Tibial artery (tissue), 4 donors: ENCODE data around the gene KLRC4.
"Not testable (repeated sequence)": the region's sequence is repeated elsewhere in the genome, so short reads cannot be mapped to it uniquely, and the experiment has no call there.

Experiments used
- DNase-seq, 2 donors: peaks; one replicate each; pipeline ENCODE4 v3.0.0-alpha.2; 2019
- H3K27ac ChIP-seq, 2 donors: fragments of 200-600 bp; sonication (generic) in 1 of 2; 1 replicate in 1 of 2; 2 replicates in 1 of 2; pipeline ENCODE4 v1.5.1; 2018 to 2019; ENCODE audit warnings: mild to moderate bottlenecking in 1 of 2
- H3K27me3 ChIP-seq, 2 donors: fragments of 200-600 bp; sonication (generic) in 1 of 2; one replicate each; pipeline versions ENCODE4 v1.5.1 to v1.6.0; 2016 to 2019
- H3K36me3 ChIP-seq, 3 donors: fragments of 200-600 bp; sonication (generic) in 2 of 3; one replicate each; pipeline ENCODE4 v1.5.1; 2016 to 2019; ENCODE audit warnings: mild to moderate bottlenecking in 2 of 3
- H3K4me1 ChIP-seq, 4 donors: fragments of 200-600 bp; sonication (generic) in 2 of 4; 1 replicate in 3 of 4; 2 replicates in 1 of 4; pipeline ENCODE4 v1.5.1; 2016 to 2019
- H3K4me3 ChIP-seq, 2 donors: fragments of 200-600 bp; sonication (generic) in 1 of 2; 1 replicate in 1 of 2; 2 replicates in 1 of 2; pipeline ENCODE4 v1.5.1; 2018 to 2019; ENCODE audit warnings: mild to moderate bottlenecking in 2 of 2
- H3K9me3 ChIP-seq, 3 donors: fragments of 200-600 bp; sonication (generic) in 1 of 3; one replicate each; pipeline ENCODE4 v1.5.1; 2016 to 2019
- intact Hi-C: fragments of 100-400 bp; cut with DNase I; formaldehyde crosslinking; loops from one replicate; pipeline ENCODE4 v1.15.0; 2023; ENCODE audit warnings: low total_unique reads
- TF ChIP-seq, protein P1 (sequence below), 2 experiments: fragments of 200-600 bp in 1 of 2; fragments of 450-650 bp in 1 of 2; IDR thresholded peaks; one replicate each; pipeline ENCODE4 v1.5.1; 2017 to 2019; ENCODE audit warnings: antibody characterized with exemption in 2 of 2, mild to moderate bottlenecking in 1 of 2, moderate library complexity in 1 of 2

KLRC4 gene

DNA sequence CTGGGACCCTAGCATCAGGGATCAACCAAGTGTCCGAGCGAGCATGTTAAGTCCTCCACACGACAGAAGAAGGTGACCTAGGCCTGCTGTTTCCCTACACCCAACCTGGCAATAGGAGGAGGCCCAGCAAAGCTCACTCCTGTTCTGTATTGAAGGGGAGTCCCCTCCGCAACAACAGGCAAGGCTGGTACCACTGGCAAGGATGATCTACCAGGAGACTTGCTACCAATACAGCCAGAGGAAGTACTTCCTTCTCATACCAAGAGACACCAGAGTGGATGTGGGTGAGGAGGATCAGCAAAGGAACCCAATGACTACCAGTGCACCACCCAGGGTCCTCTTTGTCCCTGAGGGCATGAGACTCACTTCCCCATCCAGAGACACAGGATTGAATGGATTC lies 38.7 kb upstream of the KLRC4 start:
- Histone ChIP-seq H3K27ac (no peak overlapping the region), H3K9me3 (no peaks in the 10 kb centered on the region), H3K36me3 (no peaks in the 10 kb centered on the region), H3K4me1 (no peaks in the 10 kb centered on the region), H3K4me3 (no peak overlapping the region), H3K27me3 (no peaks in the 10 kb centered on the region)
- TF ChIP-seq, protein P1, sequence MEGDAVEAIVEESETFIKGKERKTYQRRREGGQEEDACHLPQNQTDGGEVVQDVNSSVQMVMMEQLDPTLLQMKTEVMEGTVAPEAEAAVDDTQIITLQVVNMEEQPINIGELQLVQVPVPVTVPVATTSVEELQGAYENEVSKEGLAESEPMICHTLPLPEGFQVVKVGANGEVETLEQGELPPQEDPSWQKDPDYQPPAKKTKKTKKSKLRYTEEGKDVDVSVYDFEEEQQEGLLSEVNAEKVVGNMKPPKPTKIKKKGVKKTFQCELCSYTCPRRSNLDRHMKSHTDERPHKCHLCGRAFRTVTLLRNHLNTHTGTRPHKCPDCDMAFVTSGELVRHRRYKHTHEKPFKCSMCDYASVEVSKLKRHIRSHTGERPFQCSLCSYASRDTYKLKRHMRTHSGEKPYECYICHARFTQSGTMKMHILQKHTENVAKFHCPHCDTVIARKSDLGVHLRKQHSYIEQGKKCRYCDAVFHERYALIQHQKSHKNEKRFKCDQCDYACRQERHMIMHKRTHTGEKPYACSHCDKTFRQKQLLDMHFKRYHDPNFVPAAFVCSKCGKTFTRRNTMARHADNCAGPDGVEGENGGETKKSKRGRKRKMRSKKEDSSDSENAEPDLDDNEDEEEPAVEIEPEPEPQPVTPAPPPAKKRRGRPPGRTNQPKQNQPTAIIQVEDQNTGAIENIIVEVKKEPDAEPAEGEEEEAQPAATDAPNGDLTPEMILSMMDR (IDR thresholded peaks at IDR 0.05) = no peak
- intact Hi-C loops = no loop called here
- no peak for DNase-seq

DNA sequence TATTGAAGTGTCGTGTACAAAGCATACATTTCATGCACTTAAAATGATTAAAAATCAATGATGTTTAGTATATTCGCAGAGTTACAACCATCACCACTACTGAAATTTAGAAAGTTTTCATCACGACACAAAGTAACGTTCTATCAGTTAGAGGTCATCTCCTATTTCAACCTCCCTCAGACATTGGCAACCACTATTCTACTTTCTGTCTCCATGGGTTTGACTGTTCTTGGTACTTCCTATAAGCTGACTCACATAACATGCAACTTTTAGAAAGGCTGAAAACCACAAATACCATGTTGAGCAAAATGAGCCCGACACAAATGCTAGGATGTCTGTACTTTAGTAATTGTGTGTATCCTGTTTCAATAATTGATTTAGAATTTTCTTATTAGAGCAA lies 36.5 kb upstream of the KLRC4 start:
- intact Hi-C loops, H3K27ac ChIP-seq, H3K27me3 ChIP-seq, H3K9me3 ChIP-seq, H3K36me3 ChIP-seq, H3K4me3 ChIP-seq, DNase-seq, H3K4me1 ChIP-seq: not testable (repeated sequence)

DNA sequence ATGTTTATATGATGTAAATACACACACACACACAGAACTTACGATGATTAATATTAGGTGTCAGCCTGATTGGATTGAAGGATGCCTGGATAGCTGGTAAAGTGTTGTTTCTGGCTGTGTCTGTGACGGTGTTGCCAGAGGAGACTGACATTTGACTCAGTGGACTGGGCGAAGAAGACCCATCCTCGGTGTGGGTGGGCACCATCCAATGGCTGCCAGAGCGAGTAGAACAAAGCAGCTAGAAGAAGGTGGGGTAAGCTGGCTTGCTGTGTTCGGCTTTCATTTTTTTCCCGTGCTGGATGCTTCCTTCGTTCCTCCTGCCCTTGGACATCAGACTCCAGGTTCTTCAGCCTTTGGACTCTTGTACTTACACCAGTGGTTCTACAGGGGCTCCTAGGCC lies 31.6 kb upstream of the KLRC4 start:
- H3K4me3 ChIP-seq, H3K36me3 ChIP-seq, DNase-seq, intact Hi-C loops, H3K27me3 ChIP-seq, H3K27ac ChIP-seq, H3K4me1 ChIP-seq, H3K9me3 ChIP-seq: not testable (repeated sequence)

DNA sequence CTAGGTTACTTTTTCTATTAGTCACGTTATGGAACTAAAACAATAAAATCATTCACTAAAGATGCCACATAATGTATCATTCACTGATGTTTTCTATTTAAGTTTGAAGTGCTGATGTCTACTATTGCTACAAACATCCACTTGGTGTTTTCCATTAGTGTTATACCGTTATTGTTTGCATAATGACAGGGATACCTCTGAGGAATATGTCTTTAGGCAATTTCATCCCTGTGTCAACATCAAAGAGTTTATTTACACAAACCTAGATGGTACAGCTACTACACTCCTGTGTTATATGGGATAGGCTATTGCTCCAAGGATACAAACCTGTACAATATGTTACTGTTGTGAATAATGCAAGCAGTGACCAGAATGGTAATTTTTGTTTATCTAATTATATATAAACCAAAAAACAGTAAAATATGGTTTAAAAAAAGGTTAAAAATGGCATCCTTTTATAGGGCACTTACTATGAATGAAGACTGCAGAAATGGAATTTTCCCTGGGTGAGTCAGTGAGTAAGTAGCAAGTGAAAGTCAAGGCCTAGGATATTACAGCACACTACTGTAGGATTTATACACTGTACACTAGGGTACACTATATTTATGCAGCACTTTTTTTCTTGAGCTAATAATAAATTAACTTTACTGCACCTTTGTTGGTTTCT lies 30.2 kb upstream of the KLRC4 start:
- intact Hi-C loops, H3K4me1 ChIP-seq, H3K4me3 ChIP-seq, H3K27ac ChIP-seq, H3K36me3 ChIP-seq, DNase-seq, H3K27me3 ChIP-seq, H3K9me3 ChIP-seq: not testable (repeated sequence)

DNA sequence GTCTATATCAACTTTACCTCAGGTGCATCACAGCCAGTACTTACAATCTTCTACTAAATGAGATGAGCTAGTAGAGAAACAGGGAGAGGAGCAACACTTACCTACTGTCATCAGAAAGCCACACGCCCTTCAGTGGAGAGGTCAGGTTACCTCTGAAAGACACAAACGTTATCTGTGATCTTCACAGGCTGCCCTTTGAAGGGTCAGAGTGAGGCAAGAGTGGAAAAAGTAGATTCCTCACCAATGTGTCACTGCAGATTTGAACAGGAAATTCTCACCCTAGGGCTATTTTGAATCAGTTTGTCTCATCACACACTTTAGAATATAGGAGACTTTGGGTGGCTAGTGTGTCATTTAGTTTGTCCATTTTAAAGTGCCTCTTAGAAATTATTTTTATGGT lies 28.0 kb upstream of the KLRC4 start:
- H3K4me1 ChIP-seq, H3K27ac ChIP-seq, DNase-seq, H3K27me3 ChIP-seq, intact Hi-C loops, H3K36me3 ChIP-seq, H3K4me3 ChIP-seq, H3K9me3 ChIP-seq: not testable (repeated sequence)

DNA sequence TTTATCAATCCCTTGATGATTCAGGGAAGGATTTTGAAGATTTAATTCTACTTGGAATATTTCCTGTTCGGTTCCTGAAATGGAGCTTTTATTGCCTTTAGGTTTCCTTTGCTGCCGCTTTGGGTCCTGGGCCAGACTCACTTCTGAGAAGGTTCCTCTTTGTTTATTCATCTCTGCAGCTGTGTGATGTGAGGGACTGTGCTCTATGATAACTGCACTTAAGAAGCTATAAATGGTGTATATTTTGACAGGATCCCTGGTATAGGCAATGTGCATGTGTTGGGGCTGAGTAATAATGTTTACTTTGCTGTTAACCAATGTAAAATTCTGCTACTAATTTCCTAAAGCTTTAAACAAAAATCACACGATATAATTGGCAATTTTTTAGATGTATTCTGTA lies 26.3 kb upstream of the KLRC4 start, which contains the start of gene KLRC2:
Gene KLRC2 (minus strand): TSS at position 195 of the 400 bp plus-strand sequence. CDS start 24 bp downstream, at position 171.
- intact Hi-C loops, DNase-seq, H3K9me3 ChIP-seq, H3K4me1 ChIP-seq, H3K27me3 ChIP-seq, H3K4me3 ChIP-seq, H3K36me3 ChIP-seq, H3K27ac ChIP-seq: not testable (repeated sequence)

DNA sequence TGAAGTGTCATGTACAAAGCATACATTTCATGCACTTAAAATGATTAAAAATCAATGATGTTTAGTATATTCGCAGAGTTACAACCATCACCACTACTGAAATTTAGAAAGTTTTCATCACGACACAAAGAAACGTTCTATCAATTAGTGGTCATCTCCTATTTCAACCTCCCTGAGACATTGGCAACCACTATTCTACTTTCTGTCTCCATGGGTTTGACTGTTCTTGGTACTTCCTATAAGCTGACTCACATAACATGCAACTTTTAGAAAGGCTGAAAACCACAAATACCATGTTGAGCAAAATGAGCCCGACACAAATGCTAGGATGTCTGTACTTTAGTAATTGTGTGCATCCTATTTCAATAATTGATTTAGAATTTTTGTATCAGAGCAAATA lies 21.1 kb upstream of the KLRC4 start:
- intact Hi-C loops, H3K4me3 ChIP-seq, H3K4me1 ChIP-seq, H3K9me3 ChIP-seq, H3K27me3 ChIP-seq, H3K27ac ChIP-seq, DNase-seq, H3K36me3 ChIP-seq: not testable (repeated sequence)

DNA sequence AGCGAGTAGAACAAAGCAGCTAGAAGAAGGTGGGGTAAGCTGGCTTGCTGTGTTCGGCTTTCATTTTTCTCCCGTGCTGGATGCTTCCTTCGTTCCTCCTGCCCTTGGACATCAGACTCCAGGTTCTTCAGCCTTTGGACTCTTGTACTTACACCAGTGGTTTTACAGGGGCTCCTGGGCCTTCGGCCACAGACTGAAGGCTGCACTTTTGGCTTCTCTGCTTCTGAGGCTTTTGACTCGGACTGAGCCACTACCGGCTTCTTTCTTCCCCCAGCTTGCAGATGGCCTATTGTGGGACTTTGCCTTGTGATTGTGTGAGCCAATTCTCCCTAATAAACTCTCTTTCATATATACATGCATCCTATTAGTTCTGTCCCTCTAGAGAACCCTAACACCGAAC lies 16.4 kb upstream of the KLRC4 start:
- H3K27me3 ChIP-seq, DNase-seq, H3K4me1 ChIP-seq, intact Hi-C loops, H3K27ac ChIP-seq, H3K4me3 ChIP-seq, H3K36me3 ChIP-seq, H3K9me3 ChIP-seq: not testable (repeated sequence)

DNA sequence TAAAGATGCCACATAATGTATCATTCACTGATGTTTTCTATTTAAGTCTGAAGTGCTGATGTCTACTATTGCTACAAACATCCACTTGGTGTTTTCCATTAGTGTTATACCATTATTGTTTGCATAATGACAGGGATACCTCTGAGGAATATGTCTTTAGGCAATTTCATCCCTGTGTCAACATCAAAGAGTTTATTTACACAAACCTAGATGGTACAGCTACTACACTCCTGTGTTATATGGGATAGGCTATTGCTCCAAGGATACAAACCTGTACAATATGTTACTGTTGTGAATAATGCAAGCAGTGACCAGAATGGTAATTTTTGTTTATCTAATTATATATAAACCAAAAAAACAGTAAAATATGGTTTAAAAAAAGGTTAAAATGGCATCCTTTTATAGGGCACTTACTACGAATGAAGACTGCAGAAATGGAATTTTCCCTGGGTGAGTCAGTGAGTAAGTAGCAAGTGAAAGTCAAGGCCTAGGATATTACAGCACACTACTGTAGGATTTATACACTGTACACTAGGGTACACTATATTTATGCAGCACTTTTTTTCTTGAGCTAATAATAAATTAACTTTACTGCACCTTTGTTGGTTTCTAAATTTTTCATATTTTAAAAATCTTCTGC lies 14.8 kb upstream of the KLRC4 start:
- H3K4me3 ChIP-seq, H3K4me1 ChIP-seq, DNase-seq, intact Hi-C loops, H3K27ac ChIP-seq, H3K9me3 ChIP-seq, H3K36me3 ChIP-seq, H3K27me3 ChIP-seq: not testable (repeated sequence)

DNA sequence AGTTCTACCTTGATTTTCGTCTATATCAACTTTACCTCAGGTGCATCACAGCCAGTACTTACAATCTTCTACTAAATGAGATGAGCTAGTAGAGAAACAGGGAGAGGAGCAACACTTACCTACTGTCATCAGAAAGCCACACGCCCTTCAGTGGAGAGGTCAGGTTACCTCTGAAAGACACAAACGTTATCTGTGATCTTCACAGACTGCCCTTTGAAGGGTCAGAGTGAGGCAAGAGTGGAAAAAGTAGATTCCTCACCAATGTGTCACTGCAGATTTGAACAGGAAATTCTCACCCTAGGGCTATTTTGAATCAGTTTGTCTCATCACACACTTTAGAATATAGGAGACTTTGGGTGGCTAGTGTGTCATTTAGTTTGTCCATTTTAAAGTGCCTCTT lies 12.6 kb upstream of the KLRC4 start:
- H3K27ac ChIP-seq, H3K9me3 ChIP-seq, H3K36me3 ChIP-seq, intact Hi-C loops, H3K4me3 ChIP-seq, H3K4me1 ChIP-seq, DNase-seq, H3K27me3 ChIP-seq: not testable (repeated sequence)

DNA sequence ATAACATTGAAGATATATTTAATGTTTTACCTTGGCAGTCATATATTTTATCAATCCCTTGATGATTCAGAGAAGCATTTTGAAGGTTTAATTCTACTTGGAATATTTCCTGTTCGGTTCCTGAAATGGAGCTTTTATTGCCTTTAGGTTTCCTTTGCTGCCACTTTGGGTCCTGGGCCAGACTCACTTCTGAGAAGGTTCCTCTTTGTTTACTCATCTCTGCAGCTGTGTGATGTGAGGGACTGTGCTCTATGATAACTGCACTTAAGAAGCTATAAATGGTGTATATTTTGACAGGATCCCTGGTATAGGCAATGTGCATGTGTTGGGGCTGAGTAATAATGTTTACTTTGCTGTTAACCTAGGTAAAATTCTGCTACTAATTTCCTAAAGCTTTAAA lies 10.8 kb upstream of the KLRC4 start, which contains the start of gene KLRC3:
Gene KLRC3 (minus strand): TSS at position 262 of the 400 bp plus-strand sequence. CDS start 45 bp downstream, at position 217.
- H3K27ac ChIP-seq, intact Hi-C loops, H3K4me3 ChIP-seq, H3K36me3 ChIP-seq, H3K4me1 ChIP-seq, DNase-seq, H3K27me3 ChIP-seq, H3K9me3 ChIP-seq: not testable (repeated sequence)
